Osteocyte (in vitro differentiated cells): ENCODE results near the gene AMBRA1. TPM values are rescaled to one million over a fixed set of nuclear protein-coding genes. Genes with fewer than 3 reads are reported as not detected.

Experiments used
- DNase-seq: peaks from one replicate; pipeline ENCODE4 v3.0.0; 2021; ENCODE audit warnings: mixed read lengths; ENCODE audit not compliant: unreplicated experiment; ENCODE audit errors: extremely low spot score
- H3K27ac Mint-ChIP-seq: one replicate; pipeline ENCODE4 v1.8.0; 2021; ENCODE audit warnings: mild to moderate bottlenecking, mixed read lengths; ENCODE audit not compliant: unreplicated experiment
- H3K27me3 Mint-ChIP-seq: one replicate; pipeline ENCODE4 v1.8.0; 2021; ENCODE audit warnings: mixed read lengths; ENCODE audit not compliant: unreplicated experiment
- H3K36me3 Mint-ChIP-seq: one replicate; pipeline ENCODE4 v1.8.0; 2021; ENCODE audit warnings: mixed read lengths; ENCODE audit not compliant: unreplicated experiment
- H3K4me1 Mint-ChIP-seq: one replicate; pipeline ENCODE4 v1.8.0; 2021; ENCODE audit warnings: mixed read lengths; ENCODE audit not compliant: unreplicated experiment
- H3K4me3 Mint-ChIP-seq: one replicate; pipeline ENCODE4 v1.8.0; 2021; ENCODE audit warnings: mild to moderate bottlenecking, moderate library complexity, mixed read lengths; ENCODE audit not compliant: unreplicated experiment
- H3K9me3 Mint-ChIP-seq: one replicate; pipeline ENCODE4 v1.8.0; 2021; ENCODE audit warnings: mixed read lengths; ENCODE audit not compliant: unreplicated experiment
- CTCF ChIP-seq: fragments of 200-600 bp; sonication (generic); IDR thresholded peaks from 2 replicates; pipeline ENCODE4 v1.5.0; 2021; ENCODE audit warnings: antibody characterized with exemption, mild to moderate bottlenecking, moderate library complexity
- total RNA-seq: library from RNA; stranded (reverse); gene quantifications from 2 replicates; pipeline ENCODE4 v1.2.1, GENCODE V29; 2021

Gene AMBRA1
- total RNA-seq, 1 donor from 2014 or later: 32.1 TPM

- Mint-ChIP-seq H3K9me3 (no peaks in the 10 kb centered on the region), H3K27me3 (peaks cover 36% of the 10 kb centered on the region), H3K4me3 (no peak overlapping the region), H3K27ac (no peak overlapping the region), H3K4me1 (peaks cover 20% of the 10 kb centered on the region), H3K36me3 (no peaks in the 10 kb centered on the region)
- DNase-seq: no peak
- TF ChIP-seq CTCF: no peak
These were observed 205.8 kb downstream of the AMBRA1 start for GRCh38 chr11:46387919-46388618.

GRCh38 chr11:46387456-46387855, 206.4 kb downstream of the AMBRA1 start:
- Mint-ChIP-seq H3K27ac (no peak overlapping the region), H3K4me1 (peaks cover 16% of the 10 kb centered on the region), H3K36me3 (no peaks in the 10 kb centered on the region), H3K4me3 (no peak overlapping the region), H3K27me3 (peaks cover 36% of the 10 kb centered on the region), H3K9me3 (no peaks in the 10 kb centered on the region)
- TF ChIP-seq CTCF: no peak
- DNase-seq: no peak

DNA sequence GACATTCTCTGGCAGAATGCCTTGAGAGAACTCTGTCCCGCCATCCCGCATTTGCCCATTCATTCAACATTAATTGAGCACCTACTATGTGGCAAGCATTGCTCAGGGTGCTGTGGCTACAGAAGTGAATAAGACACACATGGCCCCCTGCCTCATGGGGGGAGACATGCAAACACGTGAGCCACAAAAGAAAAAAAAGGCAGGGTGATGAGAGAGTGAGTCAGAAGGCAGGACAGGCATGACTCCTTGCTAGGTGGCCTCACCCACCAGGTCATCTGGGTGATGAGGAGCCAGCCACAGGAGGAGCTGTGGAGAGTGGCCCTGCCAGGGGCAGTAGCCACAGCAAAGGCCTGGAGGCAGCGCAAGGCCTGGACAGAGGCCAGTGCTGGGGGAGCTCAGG, 207.1 kb downstream of the AMBRA1 start:
- Mint-ChIP-seq H3K4me1 (peaks cover 21% of the 10 kb centered on the region), H3K27me3 (peaks cover 36% of the 10 kb centered on the region), H3K9me3 (no peaks in the 10 kb centered on the region), H3K36me3 (no peaks in the 10 kb centered on the region), H3K27ac (no peak overlapping the region), H3K4me3 (no peak overlapping the region)
- DNase-seq: no peak
- TF ChIP-seq CTCF: no peak

- Mint-ChIP-seq H3K4me3 (no peak overlapping the region), H3K4me1 (peaks cover 21% of the 10 kb centered on the region), H3K27ac (no peak overlapping the region), H3K9me3 (no peaks in the 10 kb centered on the region), H3K36me3 (no peaks in the 10 kb centered on the region), H3K27me3 (peaks cover 36% of the 10 kb centered on the region)
- no peak for DNase-seq
- TF ChIP-seq CTCF: no peak
These were observed 207.7 kb downstream of the AMBRA1 start for GRCh38 chr11:46386005-46386578.

DNA sequence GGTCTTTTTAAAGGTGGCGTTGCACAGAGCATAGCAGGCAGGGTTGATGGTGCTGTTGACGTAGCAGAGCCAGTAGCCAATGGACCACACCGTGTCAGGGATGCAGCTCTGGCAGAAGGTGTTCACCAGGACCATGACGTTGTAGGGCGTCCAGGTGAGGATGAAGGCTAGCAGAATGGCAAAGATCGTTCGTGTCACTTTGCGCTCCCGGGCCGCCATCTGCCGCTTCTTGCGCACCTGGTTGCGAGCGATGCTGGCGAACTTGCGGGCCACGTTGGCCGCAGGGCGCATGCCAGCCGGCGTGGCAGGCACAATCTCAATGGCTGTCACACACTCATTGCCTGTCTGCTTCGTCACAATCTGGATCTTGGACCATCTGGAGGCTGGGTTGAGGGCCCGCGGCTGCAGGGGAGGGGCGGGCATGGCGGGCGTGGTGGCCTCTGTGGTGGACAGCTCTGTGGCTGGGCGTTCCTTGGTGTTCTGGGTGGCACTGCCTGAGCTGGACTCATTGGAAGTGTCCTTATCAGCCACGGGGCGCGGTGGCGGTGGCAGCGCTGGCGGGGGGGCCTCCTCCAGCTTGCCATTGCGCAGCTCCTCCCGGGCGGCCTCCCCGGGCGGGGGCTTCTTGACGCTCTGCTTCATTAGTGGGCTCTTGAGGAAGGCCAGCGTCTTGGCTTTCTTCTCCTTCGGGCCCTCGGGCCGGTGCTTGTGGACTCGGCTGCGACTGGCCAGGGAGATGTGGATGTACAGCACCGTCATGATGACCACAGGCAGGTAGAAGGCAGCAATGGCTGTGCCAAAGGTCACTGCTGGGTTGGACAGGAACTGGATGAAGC, 208.4 kb downstream of the AMBRA1 start:
- TF ChIP-seq CTCF: no peak
- H3K9me3 Mint-ChIP-seq: no peaks in the 10 kb centered on the region
- H3K36me3 Mint-ChIP-seq: no peaks in the 10 kb centered on the region
- DNase-seq: no peak
- peaks cover 21% of the 10 kb centered on the region for H3K4me1 Mint-ChIP-seq
- H3K27ac Mint-ChIP-seq: no peak overlapping the region
- H3K27me3 Mint-ChIP-seq: peaks cover 32% of the 10 kb centered on the region
- H3K4me3 Mint-ChIP-seq: no peak overlapping the region
